Measurements from ENCODE around the gene LRRK2. TPM values are rescaled to one million over a fixed set of nuclear protein-coding genes. Genes with fewer than 3 reads are reported as not detected.

Gene LRRK2
- total RNA-seq, 1 experiment from 2014 or later = 0.13 TPM

- ChIA-PET CTCF (no interaction called here), POLR2A (no interaction called here)
- in situ Hi-C loops (cut with HindIII; ENCODE audit: low pct_unique_long_range_greater_than_20kb, low sequenced_read_pairs) (no loop called here), intact Hi-C loops (cut with micrococcal nuclease; ENCODE audit: unreplicated experiment) (loop anchor here (10.0 kb wide), 1 partner anchor 597 kb away; no protein-coding TSS in a partner anchor)
- no peak for ATAC-seq
- Histone ChIP-seq H3K27me3 (ENCODE audit: control insufficient read depth, insufficient read depth, low read length) (no peaks in the 10 kb centered on the region), H3K36me3 (ENCODE audit: control insufficient read depth, insufficient read depth, low read length) (no peaks in the 10 kb centered on the region), H3K27ac (ENCODE audit: low read length) (no peak overlapping the region), H3K4me3 (ENCODE audit: low read depth in 2 of 2, low read length in 2 of 2) (no peak overlapping the region), H3K9me3 (ENCODE audit: control insufficient read depth, insufficient read depth, low read depth, low read length) (peaks cover 9% of the 10 kb centered on the region; the same call in 1 of the 2 replicates), H3K4me1 (ENCODE audit: control insufficient read depth, insufficient read depth, low read length) (no peaks in the 10 kb centered on the region)
- no peak for TF ChIP-seq POLR2AphosphoS5 (IDR thresholded peaks at IDR 0.05; ENCODE audit: low read depth, low read length)
- no peak for TF ChIP-seq SIN3A (IDR thresholded peaks at IDR 0.05; ENCODE audit: borderline replicate concordance, insufficient read depth, low read depth, low read length)
- TF ChIP-seq TCF7L2 (IDR thresholded peaks at IDR 0.05; ENCODE audit: low read depth, low read length) = no peak
- TF ChIP-seq, protein P1, sequence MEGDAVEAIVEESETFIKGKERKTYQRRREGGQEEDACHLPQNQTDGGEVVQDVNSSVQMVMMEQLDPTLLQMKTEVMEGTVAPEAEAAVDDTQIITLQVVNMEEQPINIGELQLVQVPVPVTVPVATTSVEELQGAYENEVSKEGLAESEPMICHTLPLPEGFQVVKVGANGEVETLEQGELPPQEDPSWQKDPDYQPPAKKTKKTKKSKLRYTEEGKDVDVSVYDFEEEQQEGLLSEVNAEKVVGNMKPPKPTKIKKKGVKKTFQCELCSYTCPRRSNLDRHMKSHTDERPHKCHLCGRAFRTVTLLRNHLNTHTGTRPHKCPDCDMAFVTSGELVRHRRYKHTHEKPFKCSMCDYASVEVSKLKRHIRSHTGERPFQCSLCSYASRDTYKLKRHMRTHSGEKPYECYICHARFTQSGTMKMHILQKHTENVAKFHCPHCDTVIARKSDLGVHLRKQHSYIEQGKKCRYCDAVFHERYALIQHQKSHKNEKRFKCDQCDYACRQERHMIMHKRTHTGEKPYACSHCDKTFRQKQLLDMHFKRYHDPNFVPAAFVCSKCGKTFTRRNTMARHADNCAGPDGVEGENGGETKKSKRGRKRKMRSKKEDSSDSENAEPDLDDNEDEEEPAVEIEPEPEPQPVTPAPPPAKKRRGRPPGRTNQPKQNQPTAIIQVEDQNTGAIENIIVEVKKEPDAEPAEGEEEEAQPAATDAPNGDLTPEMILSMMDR (IDR thresholded peaks at IDR 0.05) = no peak
- TF ChIP-seq REST (IDR thresholded peaks at IDR 0.05; ENCODE audit: insufficient read depth in 1 of 2, low read depth in 2 of 2, low read length in 1 of 2) = no peak
- DNase-seq (ENCODE audit: low read depth, low spot score) = no peak
- BruUV-seq (replicated peaks) = no TSS peak
Measured at GRCh38 chr12:40327535-40327934, 102.7 kb downstream of the LRRK2 start.

DNA sequence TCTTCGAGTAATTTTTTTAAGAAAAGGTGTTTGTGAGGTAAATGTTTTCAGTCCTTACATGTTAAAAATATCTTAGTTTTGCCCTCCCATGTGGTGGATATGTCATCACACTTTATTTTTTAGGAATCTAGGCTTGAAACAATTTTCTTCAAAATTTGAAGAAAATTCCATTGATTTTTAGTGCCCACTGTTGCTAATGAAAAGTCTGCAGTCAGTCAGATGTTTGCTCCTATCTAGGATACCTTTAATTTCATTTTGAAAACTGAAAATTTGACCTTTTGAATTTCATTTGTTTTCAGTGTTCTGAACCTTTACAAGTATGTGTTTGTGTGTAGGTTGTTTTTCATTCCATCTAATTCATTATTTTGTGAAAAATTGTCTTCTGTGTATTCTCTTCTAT lies 105.4 kb downstream of the LRRK2 start:
- ChIA-PET POLR2A (no interaction called here), CTCF (no interaction called here)
- DNase-seq (ENCODE audit: low read depth, low spot score) (no peak), ATAC-seq (no peak)
- Histone ChIP-seq H3K9me3 (ENCODE audit: control insufficient read depth, insufficient read depth, low read depth, low read length) (peaks cover 9% of the 10 kb centered on the region; the same call in 1 of the 2 replicates), H3K27ac (ENCODE audit: low read length) (no peak overlapping the region), H3K4me1 (ENCODE audit: control insufficient read depth, insufficient read depth, low read length) (no peaks in the 10 kb centered on the region), H3K36me3 (ENCODE audit: control insufficient read depth, insufficient read depth, low read length) (no peaks in the 10 kb centered on the region), H3K4me3 (ENCODE audit: low read depth in 2 of 2, low read length in 2 of 2) (no peak overlapping the region), H3K27me3 (ENCODE audit: control insufficient read depth, insufficient read depth, low read length) (no peaks in the 10 kb centered on the region)
- BruUV-seq (replicated peaks) = no TSS peak
- intact Hi-C loops (cut with micrococcal nuclease; ENCODE audit: unreplicated experiment) (loop anchor here (10.0 kb wide), 1 partner anchor 275 kb away; no protein-coding TSS in a partner anchor), in situ Hi-C loops (cut with HindIII; ENCODE audit: low pct_unique_long_range_greater_than_20kb, low sequenced_read_pairs) (no loop called here)
- TF ChIP-seq TCF7L2 (IDR thresholded peaks at IDR 0.05; ENCODE audit: low read depth, low read length) = no peak
- no peak for TF ChIP-seq REST (IDR thresholded peaks at IDR 0.05; ENCODE audit: insufficient read depth in 1 of 2, low read depth in 2 of 2, low read length in 1 of 2)
- TF ChIP-seq POLR2AphosphoS5 (IDR thresholded peaks at IDR 0.05; ENCODE audit: low read depth, low read length) = no peak
- TF ChIP-seq, protein P1 (IDR thresholded peaks at IDR 0.05) = no peak
- no peak for TF ChIP-seq SIN3A (IDR thresholded peaks at IDR 0.05; ENCODE audit: borderline replicate concordance, insufficient read depth, low read depth, low read length)
